Activated T-cell treated with anti-CD3 and anti-CD28 coated beads for 1 hour (primary cell): ENCODE results near the gene LIG4.

ENCODE experiments used
- DNase-seq: peaks from one replicate; pipeline ENCODE4 v3.0.0-alpha.2; 2020; ENCODE audit warnings: low read depth

The LIG4 gene

GRCh38 chr13:108194435-108194936 lies 20.9 kb downstream of the LIG4 start:
- DNase-seq: no peak

- no peak for DNase-seq
Measured at GRCh38 chr13:108193806-108194205, 21.5 kb downstream of the LIG4 start.

- DNase-seq: no peak
Measured at GRCh38 chr13:108190897-108191296, 24.4 kb downstream of the LIG4 start.

GRCh38 chr13:108188260-108188659 lies 27.1 kb downstream of the LIG4 start:
- DNase-seq: no peak

- no peak for DNase-seq
Measured at GRCh38 chr13:108185223-108185622, 30.1 kb downstream of the LIG4 start.

GRCh38 chr13:108182652-108183051 lies 32.7 kb downstream of the LIG4 start:
- no peak for DNase-seq

GRCh38 chr13:108178078-108178477 lies 37.3 kb downstream of the LIG4 start:
- no peak for DNase-seq

- DNase-seq: peak; percentile 56
Measured at GRCh38 chr13:108176685-108177274, 38.6 kb downstream of the LIG4 start.

GRCh38 chr13:108168929-108169328 lies 46.4 kb downstream of the LIG4 start:
- DNase-seq: no peak

GRCh38 chr13:108166078-108166477 lies 49.3 kb downstream of the LIG4 start:
- DNase-seq: no peak

GRCh38 chr13:108158746-108159145 lies 56.6 kb downstream of the LIG4 start:
- no peak for DNase-seq
